ENCODE data around the gene GOLGA6D.
"Not testable (repeated sequence)": the region's sequence is repeated elsewhere in the genome, so short reads cannot be mapped to it uniquely, and the experiment has no call there.

GRCh38 chr15:75251343-75251742 is 31.3 kb upstream of the GOLGA6D start:
- not testable (repeated sequence) for TF ChIP-seq YY1 (IDR thresholded peaks at IDR 0.05; ENCODE audit: insufficient read depth, insufficient read length); ZNF274 (IDR thresholded peaks at IDR 0.05; ENCODE audit: low read depth, low read length)

All from NT2/D1 (cell line).